Measurements from ENCODE around the gene MMP24OS. TPM values are rescaled to one million over a fixed set of nuclear protein-coding genes. Genes with fewer than 3 reads are reported as not detected.

The MMP24OS gene
- total RNA-seq, 1 donor from 2014 or later: 43.1 TPM

- Histone ChIP-seq H3K27me3 (no peaks in the 10 kb centered on the region), H3K36me3 (peaks cover 19 to 38% of the 10 kb centered on the region in 2 donors), H3K27ac (peak overlapping the region; percentile 99 to 100), H3K4me3 (peak overlapping the region; percentile 97 to 99), H3K9me3 (no peaks in the 10 kb centered on the region), H3K4me1 (peaks cover 10 to 15% of the 10 kb centered on the region in 2 donors)
- TF ChIP-seq, protein P1, sequence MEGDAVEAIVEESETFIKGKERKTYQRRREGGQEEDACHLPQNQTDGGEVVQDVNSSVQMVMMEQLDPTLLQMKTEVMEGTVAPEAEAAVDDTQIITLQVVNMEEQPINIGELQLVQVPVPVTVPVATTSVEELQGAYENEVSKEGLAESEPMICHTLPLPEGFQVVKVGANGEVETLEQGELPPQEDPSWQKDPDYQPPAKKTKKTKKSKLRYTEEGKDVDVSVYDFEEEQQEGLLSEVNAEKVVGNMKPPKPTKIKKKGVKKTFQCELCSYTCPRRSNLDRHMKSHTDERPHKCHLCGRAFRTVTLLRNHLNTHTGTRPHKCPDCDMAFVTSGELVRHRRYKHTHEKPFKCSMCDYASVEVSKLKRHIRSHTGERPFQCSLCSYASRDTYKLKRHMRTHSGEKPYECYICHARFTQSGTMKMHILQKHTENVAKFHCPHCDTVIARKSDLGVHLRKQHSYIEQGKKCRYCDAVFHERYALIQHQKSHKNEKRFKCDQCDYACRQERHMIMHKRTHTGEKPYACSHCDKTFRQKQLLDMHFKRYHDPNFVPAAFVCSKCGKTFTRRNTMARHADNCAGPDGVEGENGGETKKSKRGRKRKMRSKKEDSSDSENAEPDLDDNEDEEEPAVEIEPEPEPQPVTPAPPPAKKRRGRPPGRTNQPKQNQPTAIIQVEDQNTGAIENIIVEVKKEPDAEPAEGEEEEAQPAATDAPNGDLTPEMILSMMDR (IDR thresholded peaks at IDR 0.05): no peak
- intact Hi-C loops (cut with DNase I): no loop called here
- no peak for DNase-seq (ENCODE audit: low spot score in 2 of 2)
Measured at GRCh38 chr20:35276408-35276807, 1.5 kb downstream of the MMP24OS start.

GRCh38 chr20:35275741-35276251, 2.1 kb downstream of the MMP24OS start:
- peaks cover 10 to 15% of the 10 kb centered on the region in 2 donors for H3K4me1 ChIP-seq
- H3K4me3 ChIP-seq: no peak overlapping the region
- H3K27ac ChIP-seq: peak overlapping the region; percentile 99 to 100
- intact Hi-C loops (cut with DNase I): no loop called here
- H3K9me3 ChIP-seq: no peaks in the 10 kb centered on the region
- DNase-seq (ENCODE audit: low spot score in 2 of 2): no peak
- H3K36me3 ChIP-seq: peaks cover 19 to 39% of the 10 kb centered on the region in 2 donors
- no peaks in the 10 kb centered on the region for H3K27me3 ChIP-seq
- TF ChIP-seq, protein P1 (IDR thresholded peaks at IDR 0.05): no peak

- intact Hi-C loops (cut with DNase I): no loop called here
- no peak for DNase-seq (ENCODE audit: low spot score in 2 of 2)
- Histone ChIP-seq H3K4me1 (peaks cover 10 to 18% of the 10 kb centered on the region in 2 donors), H3K9me3 (no peaks in the 10 kb centered on the region), H3K27me3 (no peaks in the 10 kb centered on the region), H3K36me3 (peaks cover 20 to 34% of the 10 kb centered on the region in 2 donors), H3K4me3 (no peak overlapping the region), H3K27ac (no peak overlapping the region)
- TF ChIP-seq, protein P1 (IDR thresholded peaks at IDR 0.05): no peak
Measured at GRCh38 chr20:35274172-35275092, 3.5 kb downstream of the MMP24OS start.

DNA sequence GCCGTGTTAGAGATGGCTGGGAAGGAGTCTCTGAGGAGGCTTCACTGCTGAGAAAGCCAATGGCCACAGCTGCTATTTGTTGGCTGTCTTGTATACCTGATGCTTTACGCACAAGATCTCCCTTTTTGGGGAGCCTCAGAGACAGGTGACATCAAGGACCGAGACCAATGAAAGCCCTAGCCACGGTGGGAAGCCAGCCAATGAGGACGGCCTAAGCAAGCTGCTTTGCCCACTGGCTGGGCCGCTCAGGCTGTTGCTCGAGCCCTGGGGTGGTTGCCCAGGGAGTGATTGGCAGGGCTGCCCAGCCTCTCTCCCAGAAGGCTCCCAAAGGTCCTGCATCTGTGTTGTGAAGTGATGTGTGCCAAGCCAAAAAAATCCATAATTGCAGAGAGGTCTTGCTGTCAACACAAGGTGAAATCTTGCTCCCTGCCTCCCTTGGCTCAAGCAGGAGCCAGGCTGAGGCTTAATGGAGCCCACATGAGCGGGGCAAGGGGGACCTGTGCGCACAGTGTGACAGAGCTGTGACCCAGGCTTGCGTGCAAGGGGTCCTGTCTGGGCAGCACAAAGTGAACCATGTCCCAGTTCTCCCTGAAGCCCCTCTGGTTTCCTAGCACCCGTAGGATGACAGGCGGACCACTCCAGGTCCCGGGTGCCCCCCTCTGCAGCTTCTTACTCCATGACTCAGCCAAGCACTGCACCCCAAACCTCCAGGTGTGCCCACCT, 4.3 kb downstream of the MMP24OS start:
- DNase-seq (ENCODE audit: low spot score in 2 of 2): no peak
- intact Hi-C loops (cut with DNase I): no loop called here
- TF ChIP-seq, protein P1 (IDR thresholded peaks at IDR 0.05): no peak
- H3K36me3 ChIP-seq: peaks cover 12 to 26% of the 10 kb centered on the region in 2 donors
- no peaks in the 10 kb centered on the region for H3K9me3 ChIP-seq
- H3K27ac ChIP-seq: peak overlapping the region in 1 of 2 donors; percentile 11
- no peak overlapping the region for H3K4me3 ChIP-seq
- no peaks in the 10 kb centered on the region for H3K27me3 ChIP-seq
- peaks cover 10 to 22% of the 10 kb centered on the region in 2 donors for H3K4me1 ChIP-seq

GRCh38 chr20:35271904-35272303, 6.0 kb downstream of the MMP24OS start:
- DNase-seq (ENCODE audit: low spot score in 2 of 2): no peak
- TF ChIP-seq, protein P1 (IDR thresholded peaks at IDR 0.05): no peak
- intact Hi-C loops (cut with DNase I): no loop called here
- Histone ChIP-seq H3K4me3 (no peak overlapping the region), H3K27ac (no peak overlapping the region), H3K9me3 (no peaks in the 10 kb centered on the region), H3K27me3 (no peaks in the 10 kb centered on the region), H3K4me1 (peaks cover 8 to 18% of the 10 kb centered on the region in 2 donors), H3K36me3 (peaks cover 21 to 35% of the 10 kb centered on the region in 2 donors)

All from ascending aorta (tissue), 2 donors.